Stimulated activated CD8-positive, alpha-beta memory T cell treated with anti-CD3 and anti-CD28 coated beads, Interleukin-15, amount 100 ng/mL, for 24 hours (primary cell): Measurements from ENCODE around the gene SH2D5.

Source experiments
- DNase-seq: peaks from one replicate; pipeline ENCODE4 v3.0.0-alpha.2; 2020; ENCODE audit warnings: low read depth

SH2D5 gene

GRCh38 chr1:20732588-20733359 lies at the start of gene SH2D5:
TSS of gene SH2D5 (minus strand) at chr1:20732703. CDS start at chr1:20728044, 4,659 bp downstream.
- DNase-seq = no peak

- DNase-seq = no peak
Measured at GRCh38 chr1:20775700-20776099, 43.2 kb upstream of the SH2D5 start.

DNA sequence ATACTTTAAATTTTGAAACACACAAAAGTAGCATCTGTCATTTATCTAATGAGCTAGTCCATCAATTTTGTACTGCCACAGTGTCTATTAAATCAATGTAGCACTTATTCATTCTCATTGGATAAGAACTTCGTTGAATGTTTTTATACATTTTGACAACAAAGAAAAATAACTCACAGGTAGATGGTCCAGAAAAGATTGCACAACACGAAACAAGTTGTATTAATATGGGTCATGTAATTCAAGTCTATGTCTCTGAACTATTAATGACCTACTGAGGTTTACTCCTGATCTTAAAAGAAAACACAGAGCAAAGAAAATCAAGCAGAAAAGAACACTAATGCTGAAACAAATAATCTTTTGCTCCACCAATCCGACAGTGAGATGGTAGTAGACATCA lies 39.3 kb upstream of the SH2D5 start:
- no peak for DNase-seq

DNA sequence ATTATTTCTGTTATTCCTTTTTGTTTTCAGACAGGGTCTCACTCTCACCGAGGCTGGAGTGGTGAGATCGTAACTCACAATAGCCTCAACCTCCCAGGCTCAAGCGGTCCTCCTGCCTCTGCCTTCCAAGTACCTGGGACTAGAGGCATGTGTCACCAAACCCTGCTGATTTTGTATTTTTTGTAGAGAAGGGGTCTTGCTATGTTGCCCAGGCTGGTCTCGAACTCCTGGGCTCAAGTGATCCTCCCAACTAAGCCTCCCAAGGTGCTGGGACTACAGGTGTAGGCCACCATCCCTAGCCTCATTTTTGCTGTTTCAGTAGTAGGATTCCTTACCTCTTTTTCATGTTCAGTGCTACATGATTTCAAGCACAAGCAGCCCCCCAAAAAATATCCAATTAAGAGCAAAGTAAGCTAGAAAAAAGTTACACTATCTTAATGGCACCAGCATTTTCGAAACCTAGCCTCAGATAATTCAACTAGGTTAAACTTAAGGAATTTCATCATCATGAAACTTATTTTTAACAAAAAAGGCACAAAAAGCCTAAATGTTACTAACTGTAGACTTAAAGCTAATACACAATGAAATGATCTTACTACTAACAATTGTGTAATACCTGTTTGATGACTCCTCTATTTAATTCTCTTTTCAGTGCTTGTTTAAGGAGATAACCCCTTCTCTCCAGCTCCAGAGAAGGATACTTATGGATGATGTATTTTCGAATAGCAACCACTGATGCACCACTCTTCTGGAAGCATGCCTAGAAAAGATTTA lies 38.0 kb upstream of the SH2D5 start:
- no peak for DNase-seq

DNA sequence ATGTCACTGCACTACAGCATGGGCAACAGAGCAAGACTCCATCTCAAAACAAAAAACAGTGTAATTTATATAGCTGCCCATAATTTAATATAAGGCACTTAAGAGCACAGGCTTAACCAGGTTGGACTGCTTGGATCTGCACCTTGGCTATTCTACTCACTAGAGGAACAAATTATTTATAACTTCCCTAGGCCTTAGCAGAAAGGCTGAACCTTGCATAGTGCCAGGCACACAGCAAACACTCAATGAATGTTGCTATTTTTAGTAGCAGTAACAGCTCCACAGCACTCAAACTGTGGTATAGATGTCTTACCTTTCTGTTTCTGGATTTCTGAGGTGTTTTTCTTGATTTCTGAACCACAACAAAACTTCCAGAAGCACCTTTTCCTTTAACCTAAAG lies 34.8 kb upstream of the SH2D5 start:
- DNase-seq = no peak

DNA sequence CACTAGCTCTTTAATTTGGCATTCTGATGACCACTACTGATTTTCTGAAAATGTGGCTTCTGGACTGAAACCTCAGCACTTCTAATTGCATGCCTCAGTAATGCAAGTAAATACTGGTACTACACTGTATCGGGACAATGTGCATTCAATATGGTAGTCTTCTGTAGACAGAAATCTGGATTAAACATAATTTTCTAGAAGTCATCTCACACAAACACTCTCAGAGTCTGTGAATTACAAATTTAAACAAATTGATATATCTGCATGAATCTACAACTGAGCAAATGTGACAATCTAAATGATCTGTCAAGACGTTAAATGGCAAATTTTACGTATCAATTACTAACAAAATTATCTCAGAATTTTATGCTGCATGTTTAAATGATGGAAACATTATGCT lies 30.9 kb upstream of the SH2D5 start:
- DNase-seq = no peak

DNA sequence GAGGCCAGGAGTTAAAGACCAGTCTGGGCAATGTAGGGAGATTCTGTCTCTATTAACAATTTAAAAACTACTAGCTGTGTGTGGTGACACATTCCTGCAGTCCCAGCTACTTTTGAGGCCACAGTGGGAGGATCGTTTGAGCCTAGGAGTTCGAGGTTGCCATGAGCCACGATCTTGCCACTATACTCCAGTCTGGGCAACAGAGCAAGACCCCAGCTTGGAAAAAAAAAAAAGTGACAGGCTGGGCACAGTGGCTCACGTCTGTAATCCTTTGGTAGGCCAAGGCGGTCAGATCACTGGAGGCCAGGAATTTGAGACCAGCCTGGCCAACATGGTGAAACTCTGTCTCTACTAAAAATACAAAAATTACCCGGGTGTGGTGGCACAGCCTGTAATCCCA lies 27.8 kb upstream of the SH2D5 start:
- no peak for DNase-seq

- no peak for DNase-seq
Measured at GRCh38 chr1:20753589-20753988, 21.1 kb upstream of the SH2D5 start.

GRCh38 chr1:20751462-20751990 lies 19.0 kb upstream of the SH2D5 start:
- DNase-seq = no peak

DNA sequence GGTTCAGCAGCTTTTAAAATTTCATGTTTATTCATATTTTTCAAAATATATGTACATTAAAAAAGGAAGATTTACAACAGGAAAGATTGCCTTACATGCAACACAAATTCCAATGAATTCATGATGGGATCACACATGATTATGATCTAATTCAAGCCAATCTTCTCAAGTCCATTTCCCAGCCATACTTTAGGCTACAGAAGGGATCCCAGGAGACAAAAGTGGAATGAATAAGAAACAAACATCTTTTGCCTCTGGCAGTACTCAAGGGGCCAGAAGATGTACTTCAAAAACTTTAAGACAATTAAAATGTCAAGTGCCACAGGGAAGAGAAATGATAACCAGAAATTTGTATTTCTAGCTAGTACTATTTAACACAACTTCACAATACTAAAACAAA lies 10.2 kb upstream of the SH2D5 start:
- DNase-seq = no peak

DNA sequence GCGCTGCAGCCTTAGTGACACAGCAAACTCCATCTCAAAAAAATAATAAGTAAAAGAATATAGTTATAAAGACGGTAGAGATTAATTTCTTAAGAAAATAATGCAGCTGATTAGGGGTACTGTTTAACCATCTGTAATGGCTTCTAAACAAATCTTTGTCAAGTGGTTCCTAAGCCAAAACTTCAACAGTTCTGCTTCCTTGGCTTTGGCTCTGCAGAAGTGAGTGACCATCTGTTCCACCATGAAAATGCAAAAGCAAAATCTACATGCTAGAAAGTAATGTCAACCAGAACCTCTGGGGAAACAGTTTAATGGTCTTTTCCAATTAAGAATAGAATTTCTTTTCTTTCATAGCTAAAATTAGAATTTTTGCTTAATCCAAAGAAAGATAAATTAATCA lies 8.3 kb upstream of the SH2D5 start:
- no peak for DNase-seq

- no peak for DNase-seq
Measured at GRCh38 chr1:20739225-20739624, 6.7 kb upstream of the SH2D5 start.

DNA sequence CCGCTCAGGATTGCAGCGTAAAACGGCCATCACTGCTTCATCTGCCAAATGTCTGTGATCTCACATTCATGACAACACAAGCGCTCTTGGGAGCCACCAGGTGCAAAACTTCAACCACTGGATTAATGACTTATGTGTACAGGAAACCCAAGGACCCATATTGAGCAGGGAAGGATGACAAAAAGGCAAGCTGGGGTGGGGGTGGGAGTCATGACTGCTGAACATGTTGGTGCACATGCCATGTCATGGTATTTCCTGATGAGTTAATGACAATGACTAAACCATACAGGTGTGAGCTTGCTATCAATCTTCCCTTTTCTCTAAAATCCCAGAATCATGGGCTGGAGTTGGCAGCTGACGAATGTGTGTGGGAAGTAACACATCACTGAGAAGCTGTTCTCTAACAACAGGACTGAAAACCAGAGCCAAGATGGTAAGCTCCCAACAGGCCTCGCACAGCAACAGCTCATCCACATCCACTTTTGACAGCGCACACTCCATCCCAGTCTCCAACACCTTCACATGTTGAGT lies 3.1 kb upstream of the SH2D5 start:
- no peak for DNase-seq

GRCh38 chr1:20733360-20733975 lies 965 bp upstream of the SH2D5 start:
- DNase-seq = no peak

GRCh38 chr1:20732071-20732587 lies 374 bp downstream of the SH2D5 start:
- no peak for DNase-seq

- no peak for DNase-seq
Measured at GRCh38 chr1:20731057-20731991, 1.2 kb downstream of the SH2D5 start.

GRCh38 chr1:20730690-20731056 lies 1.8 kb downstream of the SH2D5 start:
- DNase-seq = no peak

- DNase-seq = no peak
Measured at GRCh38 chr1:20729990-20730689, 2.4 kb downstream of the SH2D5 start.

DNA sequence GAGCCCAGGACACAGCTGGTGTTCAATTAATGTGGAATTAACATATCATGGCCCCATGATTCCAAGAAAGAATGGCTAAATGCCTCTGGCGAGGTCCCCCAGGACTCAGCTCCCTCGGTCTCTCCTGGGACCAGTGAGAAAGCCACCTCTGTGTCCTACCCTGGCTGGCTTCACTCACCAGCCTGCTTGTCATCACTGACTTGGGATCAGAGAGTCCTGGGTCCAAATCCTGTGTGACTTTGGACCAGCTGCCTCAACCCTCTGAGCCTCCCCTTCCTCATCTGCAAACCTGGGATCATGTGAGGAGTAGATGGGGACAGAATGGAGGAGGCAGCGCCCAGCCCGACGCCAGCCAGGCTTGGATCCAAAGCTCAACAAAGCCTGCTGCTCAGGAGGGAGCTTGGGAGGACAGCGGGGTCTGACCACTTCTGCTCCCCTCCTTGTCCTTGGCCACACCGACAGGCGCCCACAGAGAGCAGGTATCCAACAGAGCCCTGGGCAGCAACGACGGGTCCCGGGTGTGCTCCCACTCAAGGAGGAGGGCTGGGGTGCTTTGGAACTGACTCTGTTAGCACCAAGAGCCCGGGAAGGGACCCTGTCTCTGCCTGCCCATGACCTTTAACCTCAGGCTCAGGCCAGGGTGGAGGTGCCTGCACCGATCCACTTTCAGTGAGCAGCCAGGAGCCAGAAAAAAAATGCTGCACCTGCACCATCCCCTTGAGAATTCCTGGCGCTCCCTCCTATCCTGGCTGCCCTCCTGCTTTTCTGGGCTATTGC lies 3.2 kb downstream of the SH2D5 start:
- no peak for DNase-seq
